ENCODE data around the gene SSTR3. TPM values are rescaled to one million over a fixed set of nuclear protein-coding genes. Genes with fewer than 3 reads are reported as not detected.

SSTR3 gene
- total RNA-seq, 1 experiment from 2014 or later = not detected

DNA sequence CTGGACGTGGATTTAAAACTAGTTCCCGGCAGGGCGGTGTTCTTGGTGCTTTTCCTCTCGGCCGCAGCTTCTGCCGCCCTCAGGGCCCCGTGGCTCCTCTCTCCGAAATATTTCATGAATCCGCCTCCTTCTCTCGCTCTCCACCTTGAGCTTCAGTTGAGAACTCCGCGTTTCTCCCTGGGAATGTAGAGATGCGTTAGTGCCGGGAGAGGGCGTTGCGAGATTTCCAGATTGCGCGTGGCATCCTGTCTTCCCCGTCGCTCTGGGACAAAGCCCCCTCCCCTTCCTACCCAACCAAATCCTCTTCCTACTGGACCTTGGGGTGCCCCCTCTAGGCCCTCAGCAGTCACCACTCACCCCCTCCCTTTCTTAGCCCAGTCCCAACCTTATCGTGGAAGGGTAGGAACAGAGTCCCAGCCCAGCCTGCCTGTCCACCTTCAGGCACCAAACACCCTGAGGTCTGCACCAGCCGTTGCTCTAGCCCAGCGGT is 47.3 kb upstream of the SSTR3 start:
- Histone ChIP-seq H3K4me1 (ENCODE audit: insufficient read depth, low read length, poor library complexity, severe bottlenecking) (peaks cover 15% of the 10 kb centered on the region), H3K36me3 (ENCODE audit: insufficient read depth, low read length, poor library complexity, severe bottlenecking) (no peaks in the 10 kb centered on the region), H3K9me3 (ENCODE audit: low read depth, low read length, poor library complexity, severe bottlenecking) (no peaks in the 10 kb centered on the region), H3K27me3 (replicated peaks; ENCODE audit: insufficient read depth, low read depth, low read length, poor library complexity) (no peaks in the 10 kb centered on the region), H3K27ac (ENCODE audit: low read depth, low read length, poor library complexity, severe bottlenecking) (no peak overlapping the region), H3K4me3 (ENCODE audit: low read depth, low read length, poor library complexity, severe bottlenecking) (no peak overlapping the region)
- intact Hi-C loops (cut with micrococcal nuclease; ENCODE audit: unreplicated experiment) = loop anchor here (10.0 kb wide), 2 partner anchors 95 to 715 kb away; no protein-coding TSS in a partner anchor
- CTCF ChIA-PET = interaction anchor here (0.7 to 2.6 kb wide), 5 partner anchors 10 to 478 kb away, joined by 3 to 11 read pairs (median 3); partner anchors contain the start of gene RAC2
- no peak for TF ChIP-seq EZH2 (IDR thresholded peaks at IDR 0.05; ENCODE audit: borderline replicate concordance, low read depth, low read length, poor library complexity, severe bottlenecking)
- TF ChIP-seq, protein P1, sequence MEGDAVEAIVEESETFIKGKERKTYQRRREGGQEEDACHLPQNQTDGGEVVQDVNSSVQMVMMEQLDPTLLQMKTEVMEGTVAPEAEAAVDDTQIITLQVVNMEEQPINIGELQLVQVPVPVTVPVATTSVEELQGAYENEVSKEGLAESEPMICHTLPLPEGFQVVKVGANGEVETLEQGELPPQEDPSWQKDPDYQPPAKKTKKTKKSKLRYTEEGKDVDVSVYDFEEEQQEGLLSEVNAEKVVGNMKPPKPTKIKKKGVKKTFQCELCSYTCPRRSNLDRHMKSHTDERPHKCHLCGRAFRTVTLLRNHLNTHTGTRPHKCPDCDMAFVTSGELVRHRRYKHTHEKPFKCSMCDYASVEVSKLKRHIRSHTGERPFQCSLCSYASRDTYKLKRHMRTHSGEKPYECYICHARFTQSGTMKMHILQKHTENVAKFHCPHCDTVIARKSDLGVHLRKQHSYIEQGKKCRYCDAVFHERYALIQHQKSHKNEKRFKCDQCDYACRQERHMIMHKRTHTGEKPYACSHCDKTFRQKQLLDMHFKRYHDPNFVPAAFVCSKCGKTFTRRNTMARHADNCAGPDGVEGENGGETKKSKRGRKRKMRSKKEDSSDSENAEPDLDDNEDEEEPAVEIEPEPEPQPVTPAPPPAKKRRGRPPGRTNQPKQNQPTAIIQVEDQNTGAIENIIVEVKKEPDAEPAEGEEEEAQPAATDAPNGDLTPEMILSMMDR (conservative IDR thresholded peaks at IDR 0.05; ENCODE audit: low read depth, low read length) = peak; percentile 77
- peak; percentile 75 for DNase-seq (ENCODE audit: low spot score)
- no TSS peak for BruUV-seq (replicated peaks)
- POLR2A ChIA-PET (ENCODE audit: low non-redundant PET) = no interaction called here

DNA sequence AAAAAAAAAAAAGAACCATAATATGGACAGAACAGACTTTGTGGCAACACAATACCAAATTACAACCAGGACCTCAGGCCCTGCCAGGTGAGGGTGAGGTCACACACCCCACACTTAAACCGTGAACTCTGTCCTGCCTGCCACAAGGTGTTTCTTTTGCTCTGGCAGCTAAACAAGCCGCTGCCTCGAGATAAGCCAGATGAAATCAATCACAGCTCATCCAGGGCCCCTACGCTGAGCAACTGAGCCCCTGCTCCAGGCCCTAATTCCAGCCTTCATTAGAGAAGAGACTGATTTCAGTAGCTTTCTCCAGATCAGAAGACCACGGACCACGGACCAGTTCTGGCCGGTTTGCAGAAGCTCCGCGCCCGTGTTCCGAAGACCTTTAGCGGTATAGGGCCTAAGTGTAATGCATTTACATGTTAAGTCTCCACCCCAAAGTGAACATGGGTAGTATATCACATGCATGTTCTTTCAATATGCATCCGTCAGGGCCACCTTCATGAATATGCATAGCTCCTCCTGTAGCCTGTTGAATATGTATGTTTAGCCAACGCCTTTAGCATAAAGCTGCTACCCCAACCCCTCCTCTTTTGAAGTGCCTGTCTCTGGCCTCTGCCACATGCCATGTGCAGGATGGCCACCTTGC is 46.6 kb upstream of the SSTR3 start:
- peak; percentile 42 for DNase-seq (ENCODE audit: low spot score)
- CTCF ChIA-PET = interaction anchor here (0.7 to 2.6 kb wide), 4 partner anchors 12 to 477 kb away, joined by 3 to 11 read pairs (median 3); partner anchors contain the start of gene RAC2
- H3K4me3 ChIP-seq (ENCODE audit: low read depth, low read length, poor library complexity, severe bottlenecking) = no peak overlapping the region
- TF ChIP-seq, protein P1 (conservative IDR thresholded peaks at IDR 0.05; ENCODE audit: low read depth, low read length) = no peak
- no peak for TF ChIP-seq EZH2 (IDR thresholded peaks at IDR 0.05; ENCODE audit: borderline replicate concordance, low read depth, low read length, poor library complexity, severe bottlenecking)
- H3K9me3 ChIP-seq (ENCODE audit: low read depth, low read length, poor library complexity, severe bottlenecking) = no peaks in the 10 kb centered on the region
- H3K36me3 ChIP-seq (ENCODE audit: insufficient read depth, low read length, poor library complexity, severe bottlenecking) = no peaks in the 10 kb centered on the region
- intact Hi-C loops (cut with micrococcal nuclease; ENCODE audit: unreplicated experiment) = no loop called here
- H3K4me1 ChIP-seq (ENCODE audit: insufficient read depth, low read length, poor library complexity, severe bottlenecking) = peaks cover 15% of the 10 kb centered on the region
- no peak overlapping the region for H3K27ac ChIP-seq (ENCODE audit: low read depth, low read length, poor library complexity, severe bottlenecking)
- no TSS peak for BruUV-seq (replicated peaks)
- no peaks in the 10 kb centered on the region for H3K27me3 ChIP-seq (replicated peaks; ENCODE audit: insufficient read depth, low read depth, low read length, poor library complexity)
- POLR2A ChIA-PET (ENCODE audit: low non-redundant PET) = no interaction called here

DNA sequence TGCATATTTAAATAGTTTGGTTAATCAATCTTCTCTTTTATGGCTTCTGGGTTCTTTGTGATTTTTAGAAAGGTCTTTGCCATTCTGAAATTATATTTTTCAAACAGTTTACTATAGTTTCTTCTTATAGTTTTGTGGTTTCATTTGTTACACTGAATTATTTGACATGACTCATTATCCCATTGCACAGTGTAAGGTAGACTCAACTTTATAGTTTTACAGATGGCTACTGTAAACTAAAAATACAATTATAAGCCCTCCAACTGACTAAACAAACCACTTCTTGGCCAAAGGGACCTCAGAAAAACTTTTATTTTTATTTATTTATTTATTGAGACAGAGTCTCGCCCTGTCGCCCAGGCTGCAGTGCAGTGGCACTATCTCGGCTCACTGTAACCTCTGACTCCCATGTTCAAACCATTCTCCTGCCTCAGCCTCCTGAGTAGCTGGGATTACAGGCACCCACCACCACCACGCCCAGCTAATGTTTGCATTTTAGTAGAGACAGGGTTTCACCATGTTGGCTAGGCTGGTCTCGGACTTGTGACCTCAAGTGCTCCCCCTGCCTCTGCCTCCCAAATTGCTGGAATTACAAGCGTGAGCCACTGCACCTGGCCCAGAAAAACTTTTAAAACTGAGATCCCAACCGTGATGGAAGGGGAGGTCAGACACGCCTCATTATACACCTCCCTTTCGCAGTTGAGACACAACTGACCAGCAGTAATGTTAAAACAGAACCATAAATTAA is 45.9 kb upstream of the SSTR3 start:
- Histone ChIP-seq H3K4me3 (ENCODE audit: low read depth, low read length, poor library complexity, severe bottlenecking) (no peak overlapping the region), H3K27ac (ENCODE audit: low read depth, low read length, poor library complexity, severe bottlenecking) (no peak overlapping the region), H3K36me3 (ENCODE audit: insufficient read depth, low read length, poor library complexity, severe bottlenecking) (no peaks in the 10 kb centered on the region), H3K27me3 (replicated peaks; ENCODE audit: insufficient read depth, low read depth, low read length, poor library complexity) (no peaks in the 10 kb centered on the region), H3K9me3 (ENCODE audit: low read depth, low read length, poor library complexity, severe bottlenecking) (no peaks in the 10 kb centered on the region), H3K4me1 (ENCODE audit: insufficient read depth, low read length, poor library complexity, severe bottlenecking) (peaks cover 15% of the 10 kb centered on the region)
- no peak for DNase-seq (ENCODE audit: low spot score)
- BruUV-seq (replicated peaks) = no TSS peak
- ChIA-PET POLR2A (ENCODE audit: low non-redundant PET) (no interaction called here), CTCF (interaction anchor here (1.2 to 2.6 kb wide), 2 partner anchors 14 to 18 kb away, joined by 3 to 11 read pairs; partner anchors contain the start of gene RAC2)
- intact Hi-C loops (cut with micrococcal nuclease; ENCODE audit: unreplicated experiment) = no loop called here
- TF ChIP-seq, protein P1 (conservative IDR thresholded peaks at IDR 0.05; ENCODE audit: low read depth, low read length) = no peak
- TF ChIP-seq EZH2 (IDR thresholded peaks at IDR 0.05; ENCODE audit: borderline replicate concordance, low read depth, low read length, poor library complexity, severe bottlenecking) = no peak
